Epithelial cell of proximal tubule (primary cell): ENCODE data around the gene GNPDA1. TPM values are rescaled to one million over a fixed set of nuclear protein-coding genes. Genes with fewer than 3 reads are reported as not detected.
A peak's percentile ranks its signal among the peaks of the same experiment; 100 is the strongest.

Experiments
- DNase-seq: peaks from one replicate; pipeline ENCODE4 v3.0.0-alpha.2; 2011; ENCODE audit warnings: low read depth
- H3K4me3 ChIP-seq: 2 replicates; pipeline ENCODE4 v1.5.1; 2011; ENCODE audit warnings: low read depth, mild to moderate bottlenecking, low read length
- total RNA-seq: library from RNA; depleted of rRNA; stranded (reverse); fragments of >200 nt; gene quantifications from 2 replicates; pipeline ENCODE4 v1.2.3, GENCODE V29; 2015
- TF ChIP-seq, protein P1 (sequence below): conservative IDR thresholded peaks from 2 replicates; pipeline ENCODE4 v1.5.1; 2012; ENCODE audit warnings: low read depth, mild to moderate bottlenecking, low read length

The GNPDA1 gene
- total RNA-seq, 1 donor from 2014 or later = 50.7 TPM

DNA sequence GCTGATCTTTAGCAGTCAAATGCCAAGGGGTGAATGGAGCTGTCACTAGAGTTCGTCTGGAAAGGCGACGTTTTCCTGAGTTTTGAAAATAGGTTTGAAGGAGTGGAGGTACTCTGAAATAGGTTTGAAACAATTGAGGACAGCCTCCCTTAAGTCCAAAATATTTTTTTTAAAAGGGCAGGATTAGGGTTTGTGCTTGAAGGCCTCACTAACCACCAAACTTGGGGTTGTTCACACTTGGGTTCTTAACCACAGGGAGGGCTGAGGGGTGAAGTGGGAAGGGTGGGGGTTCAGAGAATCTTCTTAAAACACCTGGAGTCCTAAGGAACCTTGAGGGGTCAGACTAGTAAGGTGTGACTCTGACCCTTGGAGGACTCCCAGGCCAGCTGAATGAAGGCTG, 51.4 kb downstream of the GNPDA1 start:
- TF ChIP-seq, protein P1, sequence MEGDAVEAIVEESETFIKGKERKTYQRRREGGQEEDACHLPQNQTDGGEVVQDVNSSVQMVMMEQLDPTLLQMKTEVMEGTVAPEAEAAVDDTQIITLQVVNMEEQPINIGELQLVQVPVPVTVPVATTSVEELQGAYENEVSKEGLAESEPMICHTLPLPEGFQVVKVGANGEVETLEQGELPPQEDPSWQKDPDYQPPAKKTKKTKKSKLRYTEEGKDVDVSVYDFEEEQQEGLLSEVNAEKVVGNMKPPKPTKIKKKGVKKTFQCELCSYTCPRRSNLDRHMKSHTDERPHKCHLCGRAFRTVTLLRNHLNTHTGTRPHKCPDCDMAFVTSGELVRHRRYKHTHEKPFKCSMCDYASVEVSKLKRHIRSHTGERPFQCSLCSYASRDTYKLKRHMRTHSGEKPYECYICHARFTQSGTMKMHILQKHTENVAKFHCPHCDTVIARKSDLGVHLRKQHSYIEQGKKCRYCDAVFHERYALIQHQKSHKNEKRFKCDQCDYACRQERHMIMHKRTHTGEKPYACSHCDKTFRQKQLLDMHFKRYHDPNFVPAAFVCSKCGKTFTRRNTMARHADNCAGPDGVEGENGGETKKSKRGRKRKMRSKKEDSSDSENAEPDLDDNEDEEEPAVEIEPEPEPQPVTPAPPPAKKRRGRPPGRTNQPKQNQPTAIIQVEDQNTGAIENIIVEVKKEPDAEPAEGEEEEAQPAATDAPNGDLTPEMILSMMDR = no peak
- DNase-seq = no peak
- H3K4me3 ChIP-seq = no peak overlapping the region

DNA sequence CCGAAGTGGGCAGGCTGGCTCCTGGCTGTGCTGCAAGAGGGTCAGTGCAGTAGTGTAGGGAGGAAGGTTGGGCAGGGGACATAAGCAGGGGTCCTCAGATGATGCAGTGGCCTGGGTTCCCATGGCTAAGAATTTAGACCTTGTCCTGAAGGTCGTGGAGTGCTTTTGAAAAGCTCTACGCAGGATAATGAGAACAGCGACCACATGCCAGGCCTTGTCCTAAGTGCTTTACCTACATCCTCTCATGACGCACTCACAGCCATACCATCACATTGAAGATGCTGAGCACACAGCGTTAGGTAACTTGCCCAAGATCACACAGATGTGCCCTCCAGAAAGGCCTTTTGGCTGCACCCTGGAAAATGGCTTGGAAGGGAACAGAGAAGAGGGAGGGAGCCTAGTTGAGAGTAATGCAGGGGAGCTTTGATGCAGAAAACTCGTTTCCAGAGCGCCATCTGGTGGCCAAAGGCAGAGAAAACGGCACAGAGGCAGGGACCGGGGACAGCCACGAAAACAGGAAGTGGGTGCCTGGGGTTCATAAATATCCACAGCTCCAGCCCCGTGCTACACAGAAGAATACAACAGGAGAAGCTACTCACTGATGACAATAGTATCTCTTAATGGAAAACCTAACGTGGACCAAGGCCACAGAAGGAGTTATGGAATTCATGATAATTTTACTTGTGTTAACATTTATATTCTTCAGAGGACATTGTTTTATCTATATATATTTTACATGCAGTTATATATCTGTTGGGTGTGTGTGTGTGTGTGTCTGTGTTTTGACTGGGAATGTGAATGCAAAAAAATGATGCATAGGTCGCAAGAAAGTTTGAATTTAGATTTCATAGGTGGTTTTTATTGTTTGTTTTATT, 52.1 kb downstream of the GNPDA1 start:
- H3K4me3 ChIP-seq = no peak overlapping the region
- TF ChIP-seq, protein P1 = peak; percentile 92
- DNase-seq = no peak

DNA sequence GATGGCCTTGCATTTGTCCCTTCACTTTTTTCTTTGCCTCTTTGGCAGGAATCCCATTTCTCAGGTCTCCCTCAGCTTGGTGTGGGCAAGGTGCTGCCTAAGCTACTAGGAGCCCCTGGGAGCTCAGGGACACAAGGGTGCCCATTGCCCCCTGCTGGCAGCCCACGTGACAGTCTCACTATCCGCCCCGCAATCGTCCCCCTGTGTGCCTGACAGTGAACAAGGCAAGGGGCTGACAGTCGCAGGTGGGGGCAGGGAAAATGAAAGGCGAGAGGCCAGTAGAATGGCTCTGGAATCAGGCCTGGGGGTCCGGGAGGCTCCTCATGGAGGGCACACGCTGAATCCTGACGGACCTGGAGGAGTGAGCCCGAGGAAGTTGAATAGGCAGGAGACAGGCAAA, 52.8 kb downstream of the GNPDA1 start:
- no peak for DNase-seq
- TF ChIP-seq, protein P1 = peak; percentile 52
- no peak overlapping the region for H3K4me3 ChIP-seq

DNA sequence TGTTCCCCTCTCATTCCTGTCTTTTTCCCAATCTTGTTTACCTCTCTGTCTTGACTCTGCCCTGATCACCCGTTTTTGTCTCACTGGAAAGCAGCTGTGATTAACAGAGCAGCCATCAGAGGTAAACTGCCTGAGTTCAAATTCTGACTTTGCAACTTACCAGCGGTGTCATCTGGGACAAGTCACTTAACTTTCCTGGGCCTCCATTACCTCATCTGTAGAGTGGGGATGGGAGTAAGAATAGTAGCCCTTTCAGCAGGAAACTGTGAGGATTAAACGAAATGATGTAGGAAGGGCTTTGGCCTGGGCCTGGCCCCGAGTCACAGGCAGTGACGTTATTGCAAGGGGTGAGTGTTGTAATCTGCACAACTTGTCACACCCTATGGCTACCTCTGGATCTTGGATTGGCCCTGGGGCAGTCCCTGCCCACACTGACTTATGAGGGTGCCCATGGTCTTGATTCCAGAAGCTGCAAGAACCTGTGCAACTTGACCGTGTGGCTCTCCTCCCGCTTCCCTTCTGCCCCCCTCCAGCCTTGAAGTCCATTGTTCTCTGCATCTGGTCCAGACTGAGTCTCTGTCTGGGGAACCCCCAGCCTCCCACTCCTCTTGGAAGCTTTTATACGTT, 54.2 kb downstream of the GNPDA1 start:
- no peak for DNase-seq
- no peak overlapping the region for H3K4me3 ChIP-seq
- TF ChIP-seq, protein P1 = no peak

DNA sequence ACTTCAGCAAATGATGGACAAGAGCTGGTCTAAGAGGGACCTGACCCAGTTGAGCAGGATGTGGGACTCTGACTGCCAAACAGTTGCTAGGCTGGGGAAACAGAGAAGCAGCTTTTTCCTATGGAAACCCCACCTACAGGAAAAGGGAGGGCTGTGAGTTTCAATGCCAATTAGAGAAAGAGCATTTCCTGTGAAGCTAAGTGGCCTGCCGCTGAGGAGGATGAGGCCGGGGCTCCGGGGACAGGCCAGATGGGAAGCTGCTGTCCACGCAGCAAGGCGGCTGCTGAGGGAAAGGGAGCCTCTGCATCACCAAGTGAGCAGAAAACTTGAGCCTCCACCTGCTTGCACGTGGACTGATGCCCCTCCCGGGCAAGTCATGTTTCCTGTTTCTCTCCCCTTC, 54.7 kb downstream of the GNPDA1 start, which contains the start of gene PCDH12:
PCDH12 (minus strand) TSS at position 90 of the 400 bp plus-strand sequence. CDS start 351 bp downstream, outside the sequence.
- H3K4me3 ChIP-seq = no peak within 1 kb of the TSS
- TF ChIP-seq, protein P1 = no peak
- DNase-seq = no peak

DNA sequence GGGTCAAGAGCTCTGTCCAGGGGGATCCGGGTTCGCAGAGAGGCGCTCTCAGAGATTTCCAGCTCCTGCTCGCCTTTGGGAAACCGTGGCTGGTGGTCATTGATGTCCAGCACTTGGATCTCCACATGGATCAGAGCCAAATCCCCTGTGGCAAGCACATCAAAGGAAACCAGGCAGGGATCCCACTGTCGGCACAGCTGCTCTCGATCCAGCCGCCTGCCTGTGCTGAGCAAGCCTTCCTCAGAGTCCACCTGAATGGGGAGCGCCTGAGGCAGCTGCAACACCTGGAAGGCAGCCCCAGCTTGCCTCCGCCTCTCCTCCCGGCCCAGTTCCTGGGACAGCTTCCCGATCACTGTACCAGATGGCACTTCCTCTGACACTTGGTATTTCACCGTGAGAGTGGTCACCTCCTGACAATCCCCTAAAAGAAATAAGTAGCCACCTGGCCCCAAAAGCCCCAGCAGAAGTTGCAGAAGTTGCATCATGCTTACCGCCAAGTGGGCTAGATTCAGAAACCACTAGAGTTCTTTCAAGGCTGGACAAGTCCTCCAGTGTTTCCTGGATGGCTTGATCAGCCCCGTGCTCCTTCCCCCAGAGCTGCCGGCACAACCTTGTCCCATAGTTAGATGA, 55.3 kb downstream of the GNPDA1 start:
- H3K4me3 ChIP-seq = no peak overlapping the region
- TF ChIP-seq, protein P1 = no peak
- no peak for DNase-seq
